GM12872 (cell line): Measurements from ENCODE around the gene MIPEP.

Source experiments
- TF ChIP-seq, protein P1 (sequence below): IDR thresholded peaks from 3 replicates; pipeline ENCODE4 v1.5.1; 2011; ENCODE audit warnings: low read depth, mild to moderate bottlenecking, low read length, moderate library complexity; ENCODE audit not compliant: insufficient read depth

The MIPEP gene

DNA sequence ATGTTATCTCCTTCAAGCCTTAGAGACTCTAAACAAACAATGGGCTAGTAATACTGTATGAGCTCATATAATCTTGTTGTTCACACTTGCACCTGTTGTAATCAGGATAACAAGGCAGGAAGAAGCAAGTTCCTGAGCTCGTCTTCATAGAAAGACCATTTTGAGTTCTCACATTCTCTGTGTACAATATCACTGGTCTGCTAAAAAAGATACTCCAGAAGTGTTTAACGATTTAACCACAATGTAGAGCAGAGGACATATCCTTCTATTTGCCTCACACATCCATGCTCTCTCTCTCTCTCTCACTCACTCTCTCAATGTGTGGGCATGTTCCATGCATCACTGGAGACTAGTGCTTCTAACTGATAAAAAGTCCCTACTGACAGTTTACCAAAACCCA is 122.9 kb downstream of the MIPEP start:
- TF ChIP-seq, protein P1, sequence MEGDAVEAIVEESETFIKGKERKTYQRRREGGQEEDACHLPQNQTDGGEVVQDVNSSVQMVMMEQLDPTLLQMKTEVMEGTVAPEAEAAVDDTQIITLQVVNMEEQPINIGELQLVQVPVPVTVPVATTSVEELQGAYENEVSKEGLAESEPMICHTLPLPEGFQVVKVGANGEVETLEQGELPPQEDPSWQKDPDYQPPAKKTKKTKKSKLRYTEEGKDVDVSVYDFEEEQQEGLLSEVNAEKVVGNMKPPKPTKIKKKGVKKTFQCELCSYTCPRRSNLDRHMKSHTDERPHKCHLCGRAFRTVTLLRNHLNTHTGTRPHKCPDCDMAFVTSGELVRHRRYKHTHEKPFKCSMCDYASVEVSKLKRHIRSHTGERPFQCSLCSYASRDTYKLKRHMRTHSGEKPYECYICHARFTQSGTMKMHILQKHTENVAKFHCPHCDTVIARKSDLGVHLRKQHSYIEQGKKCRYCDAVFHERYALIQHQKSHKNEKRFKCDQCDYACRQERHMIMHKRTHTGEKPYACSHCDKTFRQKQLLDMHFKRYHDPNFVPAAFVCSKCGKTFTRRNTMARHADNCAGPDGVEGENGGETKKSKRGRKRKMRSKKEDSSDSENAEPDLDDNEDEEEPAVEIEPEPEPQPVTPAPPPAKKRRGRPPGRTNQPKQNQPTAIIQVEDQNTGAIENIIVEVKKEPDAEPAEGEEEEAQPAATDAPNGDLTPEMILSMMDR, result no peak

DNA sequence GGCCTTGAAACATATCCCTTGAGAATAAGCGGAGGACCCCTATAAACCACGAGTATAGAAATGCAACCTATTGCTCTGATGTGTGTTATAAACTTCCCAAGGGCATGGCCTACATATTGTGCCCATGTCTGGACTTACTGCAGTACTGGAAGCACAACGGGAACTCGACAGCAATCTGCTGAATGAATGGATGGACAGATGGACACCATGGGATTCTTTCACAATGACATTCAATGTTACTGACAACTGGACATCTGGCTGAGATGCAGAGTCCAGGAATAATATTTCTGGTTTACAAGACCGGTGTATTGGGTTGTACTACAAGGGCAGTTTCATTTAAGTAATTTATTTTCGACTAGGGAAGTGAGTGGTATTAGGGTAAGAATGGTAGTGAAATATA is 123.7 kb downstream of the MIPEP start:
- TF ChIP-seq, protein P1, result no peak

DNA sequence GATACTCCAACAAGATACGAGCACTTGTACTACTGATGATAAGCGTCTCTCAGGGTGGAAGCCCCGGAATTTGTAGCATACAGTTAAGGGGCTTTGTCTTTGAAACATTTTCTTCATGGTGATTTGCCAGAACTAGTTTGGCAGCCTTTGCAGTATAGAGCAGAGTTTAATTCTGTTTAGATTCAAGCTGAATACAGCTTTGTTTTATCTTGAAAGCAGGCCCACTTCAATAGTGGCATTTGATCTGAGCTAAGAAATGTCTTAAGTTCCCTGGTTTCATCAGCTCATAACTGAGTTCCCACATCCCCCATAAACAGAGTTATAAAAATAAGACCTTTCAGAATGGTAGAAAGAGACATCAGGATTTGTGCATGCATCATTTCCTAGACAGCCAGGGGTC is 125.9 kb downstream of the MIPEP start:
- TF ChIP-seq, protein P1, result no peak

DNA sequence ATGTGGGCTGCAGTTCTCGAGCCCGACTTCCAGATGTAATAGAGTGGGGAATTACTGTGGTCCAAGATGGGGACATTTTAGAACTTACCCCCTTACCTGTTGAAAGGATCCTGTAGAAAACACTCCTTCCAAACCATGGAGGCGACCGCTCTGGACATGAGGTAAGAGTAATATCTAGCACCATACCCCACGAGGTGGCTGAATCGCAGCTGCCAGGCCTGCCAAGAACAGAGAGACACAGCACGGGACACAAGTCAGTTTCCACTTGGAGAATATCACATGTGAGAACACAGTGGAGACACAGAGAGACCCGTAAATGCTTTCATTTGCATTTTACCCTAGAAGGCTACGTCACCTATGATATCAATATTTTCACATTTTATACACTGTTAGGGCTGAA is 129.2 kb downstream of the MIPEP start:
- TF ChIP-seq, protein P1, result no peak

DNA sequence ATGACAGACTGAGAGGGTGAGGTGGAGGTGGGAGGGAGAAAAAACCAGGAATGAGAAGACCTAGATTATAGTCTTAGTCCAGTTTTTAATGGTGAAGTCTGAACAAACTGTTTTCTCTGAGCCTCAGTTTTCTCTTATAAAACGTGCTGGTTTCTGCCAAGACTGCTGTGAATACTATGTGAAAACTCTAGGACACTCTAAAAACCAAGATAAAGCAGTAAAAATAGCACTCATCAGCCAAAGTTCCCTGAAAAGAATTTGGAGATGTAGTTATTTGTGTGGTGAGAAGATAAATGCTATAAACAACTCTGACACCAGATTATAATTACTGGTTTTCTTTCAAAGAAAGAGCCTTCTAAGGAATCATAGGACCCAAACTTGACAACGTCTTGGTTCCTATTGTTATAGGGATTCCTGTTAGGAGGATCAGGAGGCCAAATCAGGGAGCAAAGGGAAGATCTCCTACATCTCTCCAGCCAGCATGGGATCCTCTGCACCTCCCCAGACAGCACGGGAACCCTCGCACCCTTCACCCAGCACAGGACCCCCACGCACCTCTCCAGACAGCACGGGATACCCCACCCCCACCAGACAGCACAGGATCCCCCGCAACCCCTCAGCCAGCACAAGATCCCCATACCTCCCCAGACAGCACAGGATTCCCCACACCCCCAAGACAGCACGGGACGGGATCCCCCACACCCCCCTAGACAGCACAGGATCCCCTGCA is 130.2 kb downstream of the MIPEP start:
- TF ChIP-seq, protein P1, result no peak

DNA sequence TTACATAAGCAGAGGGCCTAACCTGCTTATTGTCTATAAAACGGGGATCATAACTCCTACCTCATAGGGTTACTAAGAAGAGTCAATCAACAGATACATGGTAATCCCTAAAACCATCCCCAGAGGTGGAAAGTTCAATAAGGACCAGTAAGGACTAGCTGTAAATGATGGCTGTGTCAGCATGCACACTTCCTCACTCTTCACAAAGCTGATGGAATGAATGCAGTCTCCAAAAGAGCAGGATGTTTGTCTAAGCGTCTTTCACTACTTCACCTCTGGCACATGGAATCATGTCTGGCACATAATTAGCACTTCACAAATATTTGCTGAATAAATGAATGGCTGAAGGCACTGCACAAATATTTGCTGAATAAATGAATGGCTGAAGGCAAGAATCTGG is 134.2 kb downstream of the MIPEP start:
- TF ChIP-seq, protein P1, result no peak

DNA sequence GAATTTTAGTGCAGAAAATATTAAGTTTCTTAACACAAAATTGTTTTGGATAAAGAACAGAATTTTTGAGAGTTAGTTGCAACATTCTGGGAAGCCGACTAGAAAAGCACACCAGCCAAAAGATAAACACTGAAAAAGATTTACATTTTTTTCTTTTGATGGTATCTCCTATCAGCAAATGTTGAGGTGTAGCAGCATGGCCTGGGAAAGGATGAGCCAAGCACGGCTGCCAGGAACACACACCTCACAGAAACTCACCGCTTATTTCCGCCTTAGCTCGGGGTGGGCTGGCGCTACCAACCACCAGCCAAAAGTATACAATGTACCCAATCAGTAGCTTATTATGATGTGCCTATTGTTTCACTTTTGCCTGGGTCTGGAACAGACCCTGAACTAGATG is 134.7 kb downstream of the MIPEP start:
- TF ChIP-seq, protein P1, result no peak

DNA sequence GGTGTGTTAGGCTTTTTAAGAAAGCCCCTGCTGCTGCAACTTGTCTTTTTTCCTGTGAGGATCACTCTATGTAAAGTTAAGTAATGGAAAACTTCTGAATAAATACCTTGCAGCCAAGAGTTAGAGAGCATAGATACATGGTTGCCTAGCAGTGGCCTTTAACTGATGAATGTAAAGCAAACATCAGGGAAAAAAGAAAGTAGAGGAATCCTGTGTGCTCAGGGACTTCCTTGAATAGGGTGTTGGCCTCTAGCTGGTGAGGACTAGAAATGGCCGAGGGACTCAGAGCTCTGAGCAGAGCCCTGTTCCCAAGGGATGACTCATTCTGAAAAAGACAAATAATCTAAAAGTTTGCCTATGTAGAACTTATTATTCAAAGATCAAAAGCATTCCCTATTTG is 135.7 kb downstream of the MIPEP start:
- TF ChIP-seq, protein P1, result no peak
